Upper lobe of left lung (tissue), 4 donors: Measurements from ENCODE around the gene MTHFD2.

Source experiments
- EP300 ChIP-seq, 4 donors: sonication (generic); formaldehyde crosslinking; IDR thresholded peaks; one replicate each; pipeline ENCODE4 v1.5.1; 2017; ENCODE audit warnings: antibody characterized with exemption in 4 of 4, control low read depth in 2 of 4
- POLR2A ChIP-seq, 4 donors: fragments of 450-650 bp; IDR thresholded peaks; one replicate each; pipeline ENCODE4 v1.5.1; 2016 to 2017; ENCODE audit warnings: antibody characterized with exemption in 4 of 4, mild to moderate bottlenecking in 2 of 4
- POLR2AphosphoS5 ChIP-seq, 2 donors: sonication (generic); formaldehyde crosslinking; IDR thresholded peaks; one replicate each; pipeline ENCODE4 v1.5.1; 2017; ENCODE audit warnings: antibody characterized with exemption in 2 of 2
- TF ChIP-seq, protein P1 (sequence below), 6 experiments: fragments of 450-650 bp in 4 of 6; fragments of 200-600 bp in 2 of 6; sonication (generic) in 2 of 6; IDR thresholded peaks; one replicate each; pipeline ENCODE4 v1.5.1; 2016 to 2019; ENCODE audit warnings: antibody characterized with exemption in 6 of 6

DNA sequence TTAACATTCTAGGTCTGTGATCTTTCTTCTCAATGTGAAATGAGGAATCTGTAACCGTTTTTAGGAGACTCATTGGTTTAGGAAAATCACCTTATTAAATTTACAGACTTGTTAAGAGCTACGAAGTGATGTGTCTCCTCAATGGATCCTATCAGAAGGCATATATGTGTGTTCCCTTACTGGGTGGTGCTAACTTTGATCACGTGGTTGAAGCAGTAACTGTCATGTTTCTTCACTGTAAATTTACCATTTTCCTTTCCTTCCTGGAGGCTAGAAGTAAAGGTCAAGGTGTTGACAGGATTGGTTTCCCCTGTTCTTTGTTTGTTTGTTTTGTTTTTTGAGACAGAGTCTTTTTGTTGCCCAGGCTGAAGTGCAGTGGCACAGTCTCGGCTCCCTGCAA is 1.4 kb upstream of the MTHFD2 start:
- TF ChIP-seq, protein P1, sequence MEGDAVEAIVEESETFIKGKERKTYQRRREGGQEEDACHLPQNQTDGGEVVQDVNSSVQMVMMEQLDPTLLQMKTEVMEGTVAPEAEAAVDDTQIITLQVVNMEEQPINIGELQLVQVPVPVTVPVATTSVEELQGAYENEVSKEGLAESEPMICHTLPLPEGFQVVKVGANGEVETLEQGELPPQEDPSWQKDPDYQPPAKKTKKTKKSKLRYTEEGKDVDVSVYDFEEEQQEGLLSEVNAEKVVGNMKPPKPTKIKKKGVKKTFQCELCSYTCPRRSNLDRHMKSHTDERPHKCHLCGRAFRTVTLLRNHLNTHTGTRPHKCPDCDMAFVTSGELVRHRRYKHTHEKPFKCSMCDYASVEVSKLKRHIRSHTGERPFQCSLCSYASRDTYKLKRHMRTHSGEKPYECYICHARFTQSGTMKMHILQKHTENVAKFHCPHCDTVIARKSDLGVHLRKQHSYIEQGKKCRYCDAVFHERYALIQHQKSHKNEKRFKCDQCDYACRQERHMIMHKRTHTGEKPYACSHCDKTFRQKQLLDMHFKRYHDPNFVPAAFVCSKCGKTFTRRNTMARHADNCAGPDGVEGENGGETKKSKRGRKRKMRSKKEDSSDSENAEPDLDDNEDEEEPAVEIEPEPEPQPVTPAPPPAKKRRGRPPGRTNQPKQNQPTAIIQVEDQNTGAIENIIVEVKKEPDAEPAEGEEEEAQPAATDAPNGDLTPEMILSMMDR (IDR thresholded peaks at IDR 0.05) = no peak
- TF ChIP-seq POLR2A (IDR thresholded peaks at IDR 0.05) (no peak), POLR2AphosphoS5 (IDR thresholded peaks at IDR 0.05) (no peak), EP300 (IDR thresholded peaks at IDR 0.05) (no peak)
